ENCODE results near the gene FFAR2. TPM values are rescaled to one million over a fixed set of nuclear protein-coding genes. Genes with fewer than 3 reads are reported as not detected.

The FFAR2 gene
- total and polyA plus RNA-seq, 7 experiments from 2014 or later = 2.2 to 7.1 TPM; not detected in 5

- ATAC-seq (no peak), DNase-seq (no peak)
- Mint-ChIP-seq H3K4me1 (peaks cover 6 to 18% (median 8%) of the 10 kb centered on the region in 7 donors), H3K4me3 (no peak overlapping the region), H3K36me3 (no peaks in the 10 kb centered on the region), H3K27ac (no peak overlapping the region), H3K27me3 (peaks cover 10 to 31% (median 15%) of the 10 kb centered on the region in 5 donors), H3K9me3 (peaks cover 0 to under 1% (median 0%) of the 10 kb centered on the region in 11 donors)
- Histone ChIP-seq H3K36me3 (ENCODE audit: control insufficient read depth in 2 of 3, insufficient read depth in 3 of 3, low read length in 3 of 3) (no peaks in the 10 kb centered on the region), H3K4me1 (ENCODE audit: control insufficient read depth in 2 of 2, insufficient read depth in 2 of 2, low read length in 2 of 2) (peaks cover 7 to 9% of the 10 kb centered on the region in 2 donors), H3K4me3 (ENCODE audit: low read length) (no peak overlapping the region), H3K27me3 (ENCODE audit: control insufficient read depth in 2 of 2, insufficient read depth in 2 of 2, low read length in 2 of 2) (no peaks in the 10 kb centered on the region), H3K9me3 (ENCODE audit: control insufficient read depth in 2 of 3, low read length in 3 of 3) (no peaks in the 10 kb centered on the region), H3K27ac (ENCODE audit: low read depth, low read length) (no peak overlapping the region)
- CTCF ChIA-PET = no interaction called here
- intact Hi-C loops (cut with micrococcal nuclease) = no loop called here
- POLR2A ChIA-PET = no interaction called here
Observed at GRCh38 chr19:35438096-35438495, 10.0 kb upstream of the FFAR2 start.

GRCh38 chr19:35438527-35438926 lies 9.5 kb upstream of the FFAR2 start:
- Mint-ChIP-seq H3K4me1 (peaks cover 6 to 18% (median 8%) of the 10 kb centered on the region in 7 donors), H3K36me3 (no peaks in the 10 kb centered on the region), H3K9me3 (no peaks in the 10 kb centered on the region), H3K4me3 (no peak overlapping the region), H3K27ac (no peak overlapping the region), H3K27me3 (peaks cover 10 to 28% (median 15%) of the 10 kb centered on the region in 5 donors)
- Histone ChIP-seq H3K4me3 (ENCODE audit: low read length) (no peak overlapping the region), H3K36me3 (ENCODE audit: control insufficient read depth in 2 of 3, insufficient read depth in 3 of 3, low read length in 3 of 3) (no peaks in the 10 kb centered on the region), H3K4me1 (ENCODE audit: control insufficient read depth in 2 of 2, insufficient read depth in 2 of 2, low read length in 2 of 2) (peaks cover 7 to 9% of the 10 kb centered on the region in 2 donors), H3K9me3 (ENCODE audit: control insufficient read depth in 2 of 3, low read length in 3 of 3) (no peaks in the 10 kb centered on the region), H3K27me3 (ENCODE audit: control insufficient read depth in 2 of 2, insufficient read depth in 2 of 2, low read length in 2 of 2) (no peaks in the 10 kb centered on the region), H3K27ac (ENCODE audit: low read depth, low read length) (no peak overlapping the region)
- ChIA-PET CTCF (no interaction called here), POLR2A (no interaction called here)
- no peak for DNase-seq
- no peak for ATAC-seq
- intact Hi-C loops (cut with micrococcal nuclease) = no loop called here

GRCh38 chr19:35439921-35440320 lies 8.1 kb upstream of the FFAR2 start:
- POLR2A ChIA-PET = no interaction called here
- CTCF ChIA-PET = no interaction called here
- no peaks in the 10 kb centered on the region for H3K9me3 ChIP-seq (ENCODE audit: control insufficient read depth in 2 of 3, low read length in 3 of 3)
- no peaks in the 10 kb centered on the region for H3K36me3 ChIP-seq (ENCODE audit: control insufficient read depth in 2 of 3, insufficient read depth in 3 of 3, low read length in 3 of 3)
- peaks cover 7 to 9% of the 10 kb centered on the region in 2 donors for H3K4me1 ChIP-seq (ENCODE audit: control insufficient read depth in 2 of 2, insufficient read depth in 2 of 2, low read length in 2 of 2)
- H3K36me3 Mint-ChIP-seq = no peaks in the 10 kb centered on the region
- H3K9me3 Mint-ChIP-seq = no peaks in the 10 kb centered on the region
- H3K27me3 ChIP-seq (ENCODE audit: control insufficient read depth in 2 of 2, insufficient read depth in 2 of 2, low read length in 2 of 2) = no peaks in the 10 kb centered on the region
- intact Hi-C loops (cut with micrococcal nuclease) = no loop called here
- no peak overlapping the region for H3K27ac ChIP-seq (ENCODE audit: low read depth, low read length)
- no peak for DNase-seq
- ATAC-seq = no peak
- peaks cover 10 to 23% (median 15%) of the 10 kb centered on the region in 5 donors for H3K27me3 Mint-ChIP-seq
- H3K4me3 Mint-ChIP-seq = no peak overlapping the region
- peaks cover 6 to 18% (median 8%) of the 10 kb centered on the region in 7 donors for H3K4me1 Mint-ChIP-seq
- no peak overlapping the region for H3K27ac Mint-ChIP-seq
- H3K4me3 ChIP-seq (ENCODE audit: low read length) = no peak overlapping the region

GRCh38 chr19:35442091-35442490 lies 6.0 kb upstream of the FFAR2 start:
- Mint-ChIP-seq H3K36me3 (no peaks in the 10 kb centered on the region), H3K9me3 (peaks cover 0 to 5% (median 0%) of the 10 kb centered on the region in 11 donors), H3K4me1 (peaks cover 0 to 18% (median 8%) of the 10 kb centered on the region in 7 donors), H3K27me3 (peaks cover 2 to 32% (median 13%) of the 10 kb centered on the region in 5 donors), H3K4me3 (no peak overlapping the region), H3K27ac (no peak overlapping the region)
- DNase-seq (no peak), ATAC-seq (peak; percentile 55)
- no peaks in the 10 kb centered on the region for H3K9me3 ChIP-seq (ENCODE audit: control insufficient read depth in 2 of 3, low read length in 3 of 3)
- H3K27me3 ChIP-seq (ENCODE audit: control insufficient read depth in 2 of 2, insufficient read depth in 2 of 2, low read length in 2 of 2) = no peaks in the 10 kb centered on the region
- intact Hi-C loops (cut with micrococcal nuclease) = no loop called here
- no peak overlapping the region for H3K27ac ChIP-seq (ENCODE audit: low read depth, low read length)
- no peak overlapping the region for H3K4me3 ChIP-seq (ENCODE audit: low read length)
- H3K36me3 ChIP-seq (ENCODE audit: control insufficient read depth in 2 of 3, insufficient read depth in 3 of 3, low read length in 3 of 3) = no peaks in the 10 kb centered on the region
- CTCF ChIA-PET = interaction anchor here (0.7 kb wide), 1 partner anchor 11 kb away, joined by 4 read pairs; no protein-coding TSS in a partner anchor
- POLR2A ChIA-PET = interaction anchor here (0.6 kb wide), 1 partner anchor 164 kb away, joined by 3 read pairs; no protein-coding TSS in a partner anchor
- peaks cover 0 to 12% of the 10 kb centered on the region in 2 donors for H3K4me1 ChIP-seq (ENCODE audit: control insufficient read depth in 2 of 2, insufficient read depth in 2 of 2, low read length in 2 of 2)

- Mint-ChIP-seq H3K4me3 (no peak overlapping the region), H3K27ac (peak overlapping the region in 2 of 9 donors; percentile 6 to 8), H3K9me3 (peaks cover 0 to 5% (median 0%) of the 10 kb centered on the region in 11 donors), H3K4me1 (peaks cover 0 to 28% (median 17%) of the 10 kb centered on the region in 7 donors), H3K27me3 (peaks cover 8 to 37% (median 11%) of the 10 kb centered on the region in 5 donors), H3K36me3 (no peaks in the 10 kb centered on the region)
- ATAC-seq = no peak
- H3K36me3 ChIP-seq (ENCODE audit: control insufficient read depth in 2 of 3, insufficient read depth in 3 of 3, low read length in 3 of 3) = no peaks in the 10 kb centered on the region
- no peaks in the 10 kb centered on the region for H3K27me3 ChIP-seq (ENCODE audit: control insufficient read depth in 2 of 2, insufficient read depth in 2 of 2, low read length in 2 of 2)
- intact Hi-C loops (cut with micrococcal nuclease) = no loop called here
- no peaks in the 10 kb centered on the region for H3K9me3 ChIP-seq (ENCODE audit: control insufficient read depth in 2 of 3, low read length in 3 of 3)
- DNase-seq = no peak
- H3K27ac ChIP-seq (ENCODE audit: low read depth, low read length) = no peak overlapping the region
- H3K4me3 ChIP-seq (ENCODE audit: low read length) = no peak overlapping the region
- ChIA-PET POLR2A (no interaction called here), CTCF (interaction anchor here (0.7 kb wide), 1 partner anchor 10 kb away, joined by 3 read pairs; no protein-coding TSS in a partner anchor)
- H3K4me1 ChIP-seq (ENCODE audit: control insufficient read depth in 2 of 2, insufficient read depth in 2 of 2, low read length in 2 of 2) = peaks cover 0 to 12% of the 10 kb centered on the region in 2 donors
Observed at GRCh38 chr19:35444735-35445134, 3.3 kb upstream of the FFAR2 start.

DNA sequence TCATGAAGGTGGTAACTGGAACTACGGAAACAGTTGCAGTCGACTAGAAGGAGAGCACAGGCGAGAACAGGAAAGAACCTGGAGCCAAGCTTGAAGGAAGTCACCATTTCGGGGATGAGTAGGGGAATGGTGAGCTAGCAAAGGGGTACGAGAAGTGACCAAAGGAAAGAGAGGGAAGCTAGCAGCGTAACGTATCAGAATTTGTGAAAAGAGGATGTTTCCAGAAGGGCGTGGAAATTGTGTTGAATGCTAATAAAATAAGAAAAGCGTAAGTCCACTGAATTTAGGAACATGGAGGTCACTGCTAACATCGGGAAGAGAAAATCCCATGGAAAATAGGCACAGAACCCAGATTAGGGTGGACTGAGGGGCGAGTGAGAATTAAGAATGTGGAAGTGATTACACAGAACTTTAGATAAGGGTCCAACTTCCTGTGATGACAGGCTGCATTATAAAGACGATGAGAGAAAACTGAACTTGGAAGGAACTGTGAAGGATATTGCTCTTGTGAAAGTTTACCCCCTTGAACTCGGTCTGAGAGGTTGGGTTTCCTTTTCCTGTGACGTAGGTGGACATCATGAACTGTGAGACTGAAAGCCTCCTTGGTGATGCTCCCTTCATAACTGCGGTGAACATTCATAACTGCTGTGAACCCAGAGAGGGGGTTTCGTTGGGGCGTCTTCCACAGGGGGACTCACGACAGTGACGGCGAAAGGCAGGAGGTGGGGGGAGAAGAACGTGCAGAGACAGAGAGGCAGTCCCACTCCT lies 2.0 kb upstream of the FFAR2 start:
- H3K27ac ChIP-seq (ENCODE audit: low read depth, low read length) = no peak overlapping the region
- no peak overlapping the region for H3K27ac Mint-ChIP-seq
- peaks cover 0 to 19% of the 10 kb centered on the region in 2 donors for H3K4me1 ChIP-seq (ENCODE audit: control insufficient read depth in 2 of 2, insufficient read depth in 2 of 2, low read length in 2 of 2)
- intact Hi-C loops (cut with micrococcal nuclease) = no loop called here
- ATAC-seq (peak; percentile 76), DNase-seq (peak in 1 of 9 donors; percentile 23)
- H3K4me3 Mint-ChIP-seq = peak overlapping the region in 1 of 10 donors; percentile 45
- no peak overlapping the region for H3K4me3 ChIP-seq (ENCODE audit: low read length)
- no peaks in the 10 kb centered on the region for H3K36me3 Mint-ChIP-seq
- CTCF ChIA-PET = no interaction called here
- H3K36me3 ChIP-seq (ENCODE audit: control insufficient read depth in 2 of 3, insufficient read depth in 3 of 3, low read length in 3 of 3) = no peaks in the 10 kb centered on the region
- no peaks in the 10 kb centered on the region for H3K9me3 ChIP-seq (ENCODE audit: control insufficient read depth in 2 of 3, low read length in 3 of 3)
- peaks cover 8 to 43% (median 9%) of the 10 kb centered on the region in 5 donors for H3K27me3 Mint-ChIP-seq
- POLR2A ChIA-PET = interaction anchor here (0.6 kb wide), 1 partner anchor 247 kb away, joined by 5 read pairs; no protein-coding TSS in a partner anchor
- peaks cover 0 to 7% (median 0%) of the 10 kb centered on the region in 11 donors for H3K9me3 Mint-ChIP-seq
- no peaks in the 10 kb centered on the region for H3K27me3 ChIP-seq (ENCODE audit: control insufficient read depth in 2 of 2, insufficient read depth in 2 of 2, low read length in 2 of 2)
- H3K4me1 Mint-ChIP-seq = peaks cover under 1 to 29% (median 18%) of the 10 kb centered on the region in 7 donors
